ENCODE results near the gene CHI3L1. TPM values are rescaled to one million over a fixed set of nuclear protein-coding genes. Genes with fewer than 3 reads are reported as not detected.

Gene CHI3L1
- total RNA-seq, 2 donors from 2014 or later = not detected

DNA sequence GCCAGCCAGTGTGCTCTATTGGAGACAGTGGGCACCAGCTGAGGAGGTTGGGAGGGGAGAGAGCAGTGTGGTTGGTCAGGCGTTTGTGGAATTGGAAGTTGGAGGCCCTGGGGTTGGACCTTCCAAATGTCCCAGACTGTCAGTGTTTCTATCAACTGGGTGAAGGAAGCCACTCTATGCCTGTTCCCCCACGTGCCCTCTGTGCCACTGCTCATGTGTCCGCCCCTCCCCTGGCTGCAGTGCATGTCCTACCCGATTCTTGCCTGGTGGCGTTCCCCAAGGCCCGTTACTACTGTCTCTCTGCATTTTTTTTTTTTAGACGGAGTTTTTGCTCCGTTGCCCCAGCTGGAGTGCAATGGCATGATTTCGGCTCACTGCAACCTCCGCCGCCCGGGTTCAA is 37.9 kb downstream of the CHI3L1 start:
- no peaks in the 10 kb centered on the region for H3K27me3 Mint-ChIP-seq
- H3K27ac Mint-ChIP-seq = no peak overlapping the region
- no peak overlapping the region for H3K4me3 Mint-ChIP-seq
- no peaks in the 10 kb centered on the region for H3K9me3 Mint-ChIP-seq
- no peaks in the 10 kb centered on the region for H3K4me1 Mint-ChIP-seq
- ATAC-seq (replicated peaks) = no peak
- no peaks in the 10 kb centered on the region for H3K36me3 Mint-ChIP-seq (ENCODE audit: low read depth)

DNA sequence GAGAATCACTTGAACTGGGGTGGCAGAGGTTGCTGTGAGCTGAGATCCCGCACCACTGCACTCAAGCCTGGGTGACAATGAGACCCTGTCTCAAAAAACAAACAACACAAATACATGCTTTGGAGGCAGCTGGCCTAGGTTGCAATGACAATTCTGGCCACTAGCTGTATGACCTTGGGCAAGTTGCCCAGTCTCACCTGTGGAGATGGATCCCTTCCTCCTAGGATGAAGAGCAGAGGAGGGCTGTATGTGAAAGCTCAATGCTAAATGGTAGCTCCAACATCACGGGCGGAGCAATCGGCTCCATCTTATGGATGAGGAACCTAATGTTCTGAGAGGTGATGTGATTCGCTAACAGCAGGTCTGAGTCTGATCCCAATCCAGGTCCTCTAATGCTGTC is 38.4 kb downstream of the CHI3L1 start:
- Mint-ChIP-seq H3K4me1 (no peaks in the 10 kb centered on the region), H3K9me3 (no peaks in the 10 kb centered on the region), H3K36me3 (ENCODE audit: low read depth) (no peaks in the 10 kb centered on the region), H3K4me3 (no peak overlapping the region), H3K27me3 (no peaks in the 10 kb centered on the region), H3K27ac (no peak overlapping the region)
- ATAC-seq (replicated peaks) = no peak

DNA sequence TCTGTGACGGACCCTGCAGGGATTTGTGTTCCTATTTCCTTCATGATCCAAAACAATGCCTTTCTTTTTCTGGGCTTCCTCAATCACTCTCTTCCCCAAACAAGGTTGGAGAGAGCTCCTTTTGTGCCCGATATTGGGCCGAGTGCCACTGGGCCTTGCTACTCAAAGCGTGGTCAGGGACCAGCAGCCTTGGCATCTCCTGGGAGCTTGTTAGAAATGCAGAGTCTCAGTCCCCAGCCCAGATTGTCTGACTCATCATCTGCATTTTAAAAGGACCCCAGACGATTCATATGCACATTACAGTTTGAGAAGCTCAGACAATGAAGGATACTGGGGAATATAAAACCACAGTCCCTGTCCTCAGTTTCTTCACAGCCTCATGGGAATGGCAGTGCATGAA is 39.1 kb downstream of the CHI3L1 start:
- Mint-ChIP-seq H3K4me1 (no peaks in the 10 kb centered on the region), H3K4me3 (no peak overlapping the region), H3K36me3 (ENCODE audit: low read depth) (no peaks in the 10 kb centered on the region), H3K27me3 (no peaks in the 10 kb centered on the region), H3K9me3 (no peaks in the 10 kb centered on the region), H3K27ac (no peak overlapping the region)
- no peak for ATAC-seq (replicated peaks)

DNA sequence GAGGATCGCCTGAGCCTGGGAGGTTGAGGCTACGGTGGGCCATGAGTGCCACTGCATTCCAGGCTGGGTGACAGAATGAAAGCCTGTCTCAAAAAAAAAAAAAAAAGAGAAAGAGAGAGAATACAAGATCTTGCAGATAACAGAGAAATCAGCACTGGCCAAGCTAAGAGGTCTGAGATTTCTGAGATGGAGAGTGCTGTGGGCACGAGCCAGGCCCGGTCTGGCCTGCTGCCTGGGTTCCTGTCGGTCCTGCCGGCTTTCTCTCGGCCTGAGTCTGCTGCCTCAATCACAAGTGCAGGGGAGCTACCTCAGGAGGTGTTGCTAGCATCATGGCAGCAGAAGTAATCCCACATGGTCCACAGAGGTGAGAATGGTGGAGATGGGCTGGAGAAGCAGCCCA is 40.0 kb downstream of the CHI3L1 start:
- Mint-ChIP-seq H3K36me3 (ENCODE audit: low read depth) (no peaks in the 10 kb centered on the region), H3K4me1 (no peaks in the 10 kb centered on the region), H3K9me3 (no peaks in the 10 kb centered on the region), H3K27me3 (peaks cover 3% of the 10 kb centered on the region), H3K27ac (no peak overlapping the region), H3K4me3 (no peak overlapping the region)
- no peak for ATAC-seq (replicated peaks)

DNA sequence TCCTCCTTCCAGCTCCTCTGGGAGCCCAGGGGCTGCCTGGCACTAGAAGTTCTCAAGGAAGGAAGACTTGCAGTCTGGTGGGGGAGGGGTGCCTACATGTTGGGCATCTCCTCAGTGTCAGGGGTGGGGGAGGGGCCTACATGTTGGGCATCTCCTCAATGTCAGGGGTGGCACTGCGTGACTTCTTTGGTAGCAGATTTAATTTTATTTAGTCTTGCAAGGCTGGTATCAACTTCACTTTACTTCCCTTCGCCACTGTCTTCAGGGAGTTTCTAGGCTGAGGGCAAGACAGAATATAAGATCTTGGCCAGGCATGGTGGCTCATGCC is 40.5 kb downstream of the CHI3L1 start:
- Mint-ChIP-seq H3K4me1 (no peaks in the 10 kb centered on the region), H3K27ac (no peak overlapping the region), H3K4me3 (no peak overlapping the region), H3K27me3 (peaks cover 3% of the 10 kb centered on the region), H3K36me3 (ENCODE audit: low read depth) (no peaks in the 10 kb centered on the region), H3K9me3 (no peaks in the 10 kb centered on the region)
- no peak for ATAC-seq (replicated peaks)

DNA sequence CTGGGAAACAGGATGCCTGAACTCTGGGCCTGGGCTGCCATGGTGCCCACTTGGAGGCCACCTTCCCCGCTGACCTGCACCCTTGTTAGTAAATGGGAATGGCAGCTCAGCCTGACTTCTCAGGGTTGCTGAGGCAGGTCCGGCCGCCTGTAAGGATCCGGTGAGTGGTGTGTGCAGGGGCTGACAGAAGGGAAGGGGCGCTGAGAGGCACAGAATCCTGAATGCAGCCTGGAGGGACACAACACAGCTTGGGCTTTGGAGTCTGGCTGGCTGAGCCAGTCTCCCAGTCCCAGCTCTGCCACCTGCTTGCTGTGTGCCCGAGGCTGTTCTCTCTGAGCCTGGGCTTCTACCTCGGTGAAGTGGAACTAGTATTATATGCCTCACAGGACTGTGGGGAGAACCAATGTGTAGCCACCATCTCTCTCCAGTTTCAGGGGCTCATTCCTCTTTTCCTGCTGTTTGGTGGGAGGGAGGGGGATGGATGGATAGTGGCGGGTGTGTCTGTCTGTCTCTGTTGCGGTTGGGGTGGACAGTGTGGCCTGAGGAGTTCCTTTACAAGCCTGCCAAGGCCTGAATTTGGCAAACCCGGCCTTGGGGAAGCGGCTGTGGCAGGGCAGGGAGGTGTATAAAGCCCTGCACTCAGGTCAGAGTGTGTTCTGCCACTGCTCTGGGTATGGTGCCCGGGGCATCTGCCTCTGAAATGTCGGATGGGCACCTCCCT is 41.0 kb downstream of the CHI3L1 start:
- no peaks in the 10 kb centered on the region for H3K36me3 Mint-ChIP-seq (ENCODE audit: low read depth)
- no peaks in the 10 kb centered on the region for H3K4me1 Mint-ChIP-seq
- peaks cover 3% of the 10 kb centered on the region for H3K27me3 Mint-ChIP-seq
- no peak overlapping the region for H3K27ac Mint-ChIP-seq
- no peak for ATAC-seq (replicated peaks)
- H3K9me3 Mint-ChIP-seq = no peaks in the 10 kb centered on the region
- H3K4me3 Mint-ChIP-seq = no peak overlapping the region

DNA sequence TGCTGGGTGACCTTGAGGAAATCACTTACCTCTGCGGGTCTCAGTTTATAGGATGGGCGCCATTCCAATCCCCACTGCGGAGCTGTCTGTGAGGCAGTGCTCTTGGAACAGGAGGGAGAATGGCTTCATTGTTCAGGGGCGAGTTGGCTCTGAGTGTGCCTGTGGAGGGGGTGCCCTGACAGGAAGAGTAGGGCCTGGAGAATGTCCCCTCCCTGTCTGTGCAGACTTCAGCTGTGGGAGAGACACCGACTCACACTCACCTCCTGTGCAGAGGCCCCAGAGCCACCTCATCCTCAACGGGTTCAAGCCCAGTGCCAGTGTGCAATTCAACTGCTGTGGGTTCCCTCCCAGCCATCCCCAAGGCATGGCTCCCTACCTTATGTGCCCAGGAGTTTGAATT is 41.8 kb downstream of the CHI3L1 start:
- no peaks in the 10 kb centered on the region for H3K36me3 Mint-ChIP-seq (ENCODE audit: low read depth)
- no peaks in the 10 kb centered on the region for H3K4me1 Mint-ChIP-seq
- no peaks in the 10 kb centered on the region for H3K9me3 Mint-ChIP-seq
- no peak overlapping the region for H3K27ac Mint-ChIP-seq
- no peak overlapping the region for H3K4me3 Mint-ChIP-seq
- no peak for ATAC-seq (replicated peaks)
- peaks cover 3% of the 10 kb centered on the region for H3K27me3 Mint-ChIP-seq

DNA sequence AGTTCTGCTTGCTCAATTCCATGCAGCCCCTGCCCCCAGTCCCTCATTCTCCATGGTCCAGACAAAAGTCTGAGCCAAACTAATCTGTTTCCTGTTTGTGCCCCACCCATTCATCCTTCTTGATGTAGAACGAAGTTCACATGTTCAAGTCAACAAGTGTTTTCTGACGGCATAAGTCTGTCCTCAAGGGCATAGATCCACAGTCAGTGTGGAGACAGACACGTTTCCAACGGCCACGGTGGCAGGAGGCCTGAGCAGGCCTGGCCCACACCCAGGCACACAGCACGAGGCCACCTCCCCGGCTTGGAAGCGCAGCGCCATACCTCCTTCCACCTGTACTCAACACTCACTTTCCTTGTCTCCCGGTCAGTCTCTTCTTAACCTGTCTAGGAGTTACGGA is 42.9 kb downstream of the CHI3L1 start:
- H3K4me3 Mint-ChIP-seq = no peak overlapping the region
- peaks cover 3% of the 10 kb centered on the region for H3K27me3 Mint-ChIP-seq
- no peaks in the 10 kb centered on the region for H3K4me1 Mint-ChIP-seq
- no peaks in the 10 kb centered on the region for H3K9me3 Mint-ChIP-seq
- H3K36me3 Mint-ChIP-seq (ENCODE audit: low read depth) = no peaks in the 10 kb centered on the region
- H3K27ac Mint-ChIP-seq = no peak overlapping the region
- no peak for ATAC-seq (replicated peaks)

DNA sequence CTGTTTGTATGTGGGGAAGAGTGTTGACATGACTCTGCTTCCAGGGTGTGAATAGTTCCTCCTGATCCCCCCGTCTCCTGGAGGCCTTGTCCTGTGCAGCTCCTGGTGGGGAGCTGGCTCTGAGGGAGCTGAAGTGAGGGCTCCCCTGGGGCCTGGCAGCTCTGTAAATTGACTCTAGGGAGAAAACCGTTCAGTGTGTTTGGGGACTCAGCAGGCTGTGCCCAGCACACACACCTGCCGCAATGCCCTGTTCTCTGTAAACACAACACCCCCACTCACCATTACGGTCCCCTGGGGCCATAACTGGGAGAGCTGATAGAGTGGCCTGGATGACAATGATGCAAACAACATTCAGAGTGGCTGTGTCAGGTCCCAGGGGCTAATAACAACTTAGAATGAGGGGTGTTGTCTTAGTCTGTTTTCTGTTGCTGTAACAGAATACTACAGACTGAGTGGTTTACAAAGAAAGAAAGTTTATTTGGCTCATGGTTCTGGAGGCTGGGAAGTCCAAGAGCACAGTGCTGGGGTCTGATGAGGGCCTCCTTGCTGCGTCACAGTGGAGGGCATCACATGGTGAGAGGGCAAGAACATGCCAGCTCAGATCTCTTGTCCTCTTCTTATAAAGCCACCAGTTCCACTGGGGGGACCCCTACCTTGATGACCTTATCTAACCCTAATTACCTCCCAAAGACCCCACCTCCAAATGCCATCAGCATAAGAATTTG is 43.7 kb downstream of the CHI3L1 start:
- no peak for ATAC-seq (replicated peaks)
- Mint-ChIP-seq H3K4me3 (no peak overlapping the region), H3K9me3 (no peaks in the 10 kb centered on the region), H3K4me1 (no peaks in the 10 kb centered on the region), H3K36me3 (ENCODE audit: low read depth) (no peaks in the 10 kb centered on the region), H3K27ac (no peak overlapping the region), H3K27me3 (peaks cover 3% of the 10 kb centered on the region)

DNA sequence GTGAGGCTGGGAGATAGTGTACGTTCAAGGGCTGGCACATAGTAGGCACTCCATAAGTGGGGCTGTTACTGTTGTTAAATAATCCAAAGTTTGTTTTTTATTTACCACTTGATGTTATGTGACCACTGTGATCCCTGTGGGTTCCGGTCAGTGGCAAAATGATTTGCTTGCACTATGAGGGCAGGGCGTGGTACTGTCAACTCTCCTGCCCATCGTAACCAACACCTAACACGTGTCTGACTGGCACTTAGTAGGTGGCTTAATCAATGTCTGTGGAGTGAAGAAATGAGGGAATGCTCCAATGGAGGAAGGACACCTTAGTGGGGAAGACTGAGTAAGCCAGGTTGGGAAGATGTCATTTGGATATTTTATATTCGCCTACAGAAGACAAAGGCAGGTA is 44.4 kb downstream of the CHI3L1 start:
- Mint-ChIP-seq H3K4me3 (no peak overlapping the region), H3K9me3 (no peaks in the 10 kb centered on the region), H3K27me3 (peaks cover 3% of the 10 kb centered on the region), H3K36me3 (ENCODE audit: low read depth) (no peaks in the 10 kb centered on the region), H3K4me1 (no peaks in the 10 kb centered on the region), H3K27ac (no peak overlapping the region)
- ATAC-seq (replicated peaks) = no peak

DNA sequence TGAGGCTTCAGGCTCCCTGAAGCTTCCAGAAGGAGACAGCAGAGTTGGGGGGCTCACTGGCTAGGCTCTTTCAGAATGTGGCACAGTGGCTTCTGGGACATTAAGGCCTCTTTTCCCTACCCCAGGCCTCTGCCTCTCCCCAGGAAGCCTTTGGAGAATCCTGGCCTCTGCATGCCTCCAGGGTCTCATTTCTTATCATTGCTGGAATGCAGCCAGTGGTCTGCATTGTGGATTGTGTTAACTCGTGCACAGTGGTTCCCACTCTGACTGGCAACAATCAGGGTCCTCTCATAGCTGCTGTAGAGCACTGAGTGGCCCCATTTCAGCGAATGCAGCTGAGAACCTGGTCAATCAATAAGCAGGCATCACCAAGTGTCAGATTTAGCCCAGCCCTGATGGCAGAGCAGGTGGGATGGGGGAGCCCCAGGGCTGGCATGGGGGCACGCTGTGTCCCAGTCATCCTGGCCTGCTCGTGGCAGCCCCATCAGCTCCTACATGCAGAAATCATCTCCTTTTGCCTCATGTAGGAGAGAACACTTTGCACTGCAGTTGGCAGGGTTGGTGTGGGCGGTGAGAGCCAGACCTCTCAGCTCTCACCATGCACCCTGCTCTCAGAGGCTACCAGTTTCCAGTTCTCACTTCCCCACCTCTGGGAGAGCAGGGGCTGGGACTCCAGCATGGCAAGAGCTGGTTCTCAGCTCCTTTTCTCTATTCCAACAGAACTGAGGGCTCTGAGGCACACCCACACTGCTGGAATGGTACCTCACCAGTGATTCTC is 45.6 kb downstream of the CHI3L1 start:
- Mint-ChIP-seq H3K9me3 (no peaks in the 10 kb centered on the region), H3K4me3 (no peak overlapping the region), H3K27ac (no peak overlapping the region), H3K4me1 (no peaks in the 10 kb centered on the region), H3K27me3 (peaks cover 8% of the 10 kb centered on the region), H3K36me3 (ENCODE audit: low read depth) (no peaks in the 10 kb centered on the region)
- ATAC-seq (replicated peaks) = no peak

DNA sequence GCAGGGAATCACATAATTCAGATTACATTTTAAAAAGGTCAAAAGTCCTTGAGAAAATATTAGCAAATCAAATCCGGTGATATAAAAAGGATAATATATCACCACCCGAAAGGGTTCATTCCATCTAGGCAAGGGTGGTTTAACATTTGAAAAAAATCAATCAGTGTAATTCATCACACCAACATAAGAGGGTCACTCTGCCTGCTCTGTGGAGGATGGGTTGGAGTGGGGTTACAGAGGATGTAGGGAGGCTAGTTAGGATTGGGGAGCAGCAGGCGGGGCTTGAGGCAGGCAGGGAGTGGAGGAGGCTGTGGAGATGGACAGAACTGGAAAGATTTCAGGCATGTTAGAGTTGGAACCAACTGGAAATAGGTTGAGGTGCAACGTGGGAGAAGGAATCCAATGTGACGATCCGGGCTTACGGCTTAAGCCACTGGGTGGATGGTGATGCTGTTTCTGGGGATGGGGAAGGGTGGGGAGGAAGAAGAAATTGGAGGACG is 46.5 kb downstream of the CHI3L1 start:
- Mint-ChIP-seq H3K27me3 (peaks cover 8% of the 10 kb centered on the region), H3K27ac (no peak overlapping the region), H3K9me3 (no peaks in the 10 kb centered on the region), H3K4me1 (no peaks in the 10 kb centered on the region), H3K4me3 (no peak overlapping the region), H3K36me3 (ENCODE audit: low read depth) (no peaks in the 10 kb centered on the region)
- no peak for ATAC-seq (replicated peaks)

DNA sequence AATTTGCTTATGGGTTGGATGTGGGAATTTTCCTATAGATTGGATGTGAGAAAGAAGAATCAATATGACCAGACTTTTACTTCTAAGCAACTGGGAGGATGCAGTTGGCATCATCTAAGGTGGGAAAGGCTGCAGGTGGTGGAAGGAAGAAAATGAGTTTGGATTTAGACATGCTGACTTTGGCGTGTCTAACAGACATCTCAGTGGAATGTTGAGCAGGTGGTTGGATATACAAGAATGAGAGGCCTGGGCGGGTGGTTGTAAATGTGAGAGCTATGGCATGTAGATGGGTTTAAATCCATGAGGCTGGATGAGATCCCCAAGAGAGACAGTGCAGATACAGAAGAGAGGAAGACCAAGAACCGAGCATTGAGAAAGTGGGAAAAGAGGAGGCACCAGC is 48.4 kb downstream of the CHI3L1 start:
- Mint-ChIP-seq H3K27ac (no peak overlapping the region), H3K27me3 (peaks cover 8% of the 10 kb centered on the region), H3K4me1 (no peaks in the 10 kb centered on the region), H3K4me3 (no peak overlapping the region), H3K9me3 (no peaks in the 10 kb centered on the region), H3K36me3 (ENCODE audit: low read depth) (no peaks in the 10 kb centered on the region)
- no peak for ATAC-seq (replicated peaks)

DNA sequence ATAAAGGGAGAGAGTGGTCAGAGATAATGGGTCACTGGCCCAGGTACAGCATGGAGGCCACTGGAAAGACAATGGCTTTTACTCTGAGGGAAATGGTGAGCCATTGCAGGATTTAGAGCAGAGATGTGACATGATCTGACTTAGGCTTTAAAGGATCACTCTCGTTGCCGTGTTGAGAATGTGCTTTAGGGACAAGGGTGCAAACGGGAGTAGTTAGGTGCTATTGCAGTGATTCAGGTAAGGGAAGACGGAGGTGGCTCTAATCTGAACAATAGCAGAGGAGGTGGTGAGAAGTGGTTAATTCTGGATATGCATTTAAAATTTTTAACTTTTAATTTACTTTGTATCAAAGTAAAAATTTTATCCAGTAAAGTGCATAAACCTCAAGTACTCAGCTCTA is 49.2 kb downstream of the CHI3L1 start:
- Mint-ChIP-seq H3K4me1 (no peaks in the 10 kb centered on the region), H3K27ac (no peak overlapping the region), H3K36me3 (ENCODE audit: low read depth) (no peaks in the 10 kb centered on the region), H3K9me3 (no peaks in the 10 kb centered on the region), H3K27me3 (peaks cover 8% of the 10 kb centered on the region), H3K4me3 (no peak overlapping the region)
- ATAC-seq (replicated peaks) = no peak
